GM18520 (cell line): ENCODE data around the gene RASSF5.
"Not testable (repeated sequence)": the region's sequence is repeated elsewhere in the genome, so short reads cannot be mapped to it uniquely, and the experiment has no call there.

ENCODE experiments used
- ATAC-seq: cut with Tn5 transposase; IDR thresholded peaks from one replicate; pipeline ENCODE4 v1.9.1; 2021; ENCODE audit not compliant: unreplicated experiment

Gene RASSF5

DNA sequence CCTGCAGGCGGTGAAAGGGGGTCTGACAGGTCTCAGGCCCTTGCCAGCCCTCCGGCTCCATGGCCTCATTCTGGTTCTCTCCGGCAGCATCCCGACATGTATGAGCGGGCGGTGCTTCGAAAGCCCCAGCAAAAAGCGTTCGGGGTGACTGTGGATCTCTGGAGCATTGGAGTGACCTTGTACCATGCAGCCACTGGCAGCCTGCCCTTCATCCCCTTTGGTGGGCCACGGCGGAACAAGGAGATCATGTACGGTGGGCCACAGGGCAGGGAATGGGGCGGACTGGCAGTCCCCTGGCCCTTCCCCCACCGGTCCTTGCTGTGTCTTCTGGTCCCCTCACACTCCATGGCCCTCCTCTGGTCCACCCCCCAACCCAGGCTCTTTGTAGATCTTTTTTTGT is 30.7 kb upstream of the RASSF5 start:
- no peak for ATAC-seq

DNA sequence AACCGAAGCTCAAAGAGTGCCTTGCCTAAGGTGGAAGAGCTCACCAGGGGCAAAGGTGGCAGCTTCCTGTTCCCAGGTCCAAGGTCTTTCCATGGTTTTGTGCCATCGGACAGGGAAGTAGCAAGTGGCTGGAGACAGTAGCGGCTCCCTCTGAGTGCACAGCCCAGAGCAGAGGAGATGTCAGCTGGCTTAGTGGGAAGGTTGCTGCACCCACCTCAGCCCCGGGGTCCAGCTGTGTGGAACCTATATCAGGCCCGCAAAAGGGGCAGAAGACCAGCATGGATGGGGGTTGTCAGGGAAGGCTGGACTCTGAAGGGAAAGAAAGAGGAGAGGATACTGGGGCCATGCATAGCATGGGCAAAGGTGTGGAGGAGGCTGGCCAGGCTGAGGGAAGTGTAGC is 30.2 kb upstream of the RASSF5 start:
- no peak for ATAC-seq

DNA sequence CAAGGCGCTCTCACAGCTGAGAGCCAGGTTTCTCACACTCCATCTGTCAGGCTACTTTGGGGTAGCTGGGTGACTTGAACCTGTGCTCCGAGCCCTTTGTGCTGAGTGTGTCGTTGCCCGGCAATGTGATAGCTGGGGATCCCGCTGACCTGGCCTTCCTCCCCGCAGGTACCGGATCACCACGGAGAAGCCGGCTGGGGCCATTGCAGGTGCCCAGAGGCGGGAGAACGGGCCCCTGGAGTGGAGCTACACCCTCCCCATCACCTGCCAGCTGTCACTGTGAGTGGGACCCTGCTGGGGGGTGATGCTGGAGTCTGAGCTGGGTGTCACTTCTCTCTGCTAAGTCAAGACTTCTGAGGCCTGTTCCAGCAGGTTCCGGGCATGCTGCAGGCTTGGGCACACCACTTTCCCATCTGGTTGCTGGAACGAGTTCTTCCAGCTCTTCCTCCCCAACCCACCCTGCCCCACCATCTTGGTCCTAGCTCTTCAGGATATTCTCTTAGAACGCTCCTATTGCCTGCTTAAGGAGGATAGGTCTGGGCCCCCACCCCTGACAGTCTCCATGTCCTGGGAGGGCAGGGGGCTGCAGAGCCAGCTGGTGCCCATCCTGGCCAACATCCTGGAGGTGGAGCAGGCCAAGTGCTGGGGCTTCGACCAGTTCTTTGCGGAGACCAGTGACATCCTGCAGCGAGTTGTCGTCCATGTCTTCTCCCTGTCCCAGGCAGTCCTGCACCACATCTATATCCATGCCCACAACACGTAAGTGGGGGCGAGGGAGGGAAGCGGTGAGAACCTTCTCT is 29.6 kb upstream of the RASSF5 start:
- no peak for ATAC-seq

DNA sequence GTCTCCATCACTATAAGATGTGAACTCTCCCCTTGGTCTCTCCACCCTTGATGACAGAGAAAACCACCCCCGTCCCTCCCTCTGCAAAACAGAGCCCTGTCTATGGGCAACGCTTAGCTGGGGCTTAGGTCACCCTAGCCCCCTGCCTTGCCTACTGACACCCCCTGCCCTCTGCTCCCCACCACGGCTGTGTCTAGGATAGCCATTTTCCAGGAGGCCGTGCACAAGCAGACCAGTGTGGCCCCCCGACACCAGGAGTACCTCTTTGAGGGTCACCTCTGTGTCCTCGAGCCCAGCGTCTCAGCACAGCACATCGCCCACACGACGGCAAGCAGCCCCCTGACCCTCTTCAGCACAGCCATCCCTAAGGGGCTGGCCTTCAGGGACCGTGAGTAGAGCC is 28.6 kb upstream of the RASSF5 start:
- no peak for ATAC-seq

DNA sequence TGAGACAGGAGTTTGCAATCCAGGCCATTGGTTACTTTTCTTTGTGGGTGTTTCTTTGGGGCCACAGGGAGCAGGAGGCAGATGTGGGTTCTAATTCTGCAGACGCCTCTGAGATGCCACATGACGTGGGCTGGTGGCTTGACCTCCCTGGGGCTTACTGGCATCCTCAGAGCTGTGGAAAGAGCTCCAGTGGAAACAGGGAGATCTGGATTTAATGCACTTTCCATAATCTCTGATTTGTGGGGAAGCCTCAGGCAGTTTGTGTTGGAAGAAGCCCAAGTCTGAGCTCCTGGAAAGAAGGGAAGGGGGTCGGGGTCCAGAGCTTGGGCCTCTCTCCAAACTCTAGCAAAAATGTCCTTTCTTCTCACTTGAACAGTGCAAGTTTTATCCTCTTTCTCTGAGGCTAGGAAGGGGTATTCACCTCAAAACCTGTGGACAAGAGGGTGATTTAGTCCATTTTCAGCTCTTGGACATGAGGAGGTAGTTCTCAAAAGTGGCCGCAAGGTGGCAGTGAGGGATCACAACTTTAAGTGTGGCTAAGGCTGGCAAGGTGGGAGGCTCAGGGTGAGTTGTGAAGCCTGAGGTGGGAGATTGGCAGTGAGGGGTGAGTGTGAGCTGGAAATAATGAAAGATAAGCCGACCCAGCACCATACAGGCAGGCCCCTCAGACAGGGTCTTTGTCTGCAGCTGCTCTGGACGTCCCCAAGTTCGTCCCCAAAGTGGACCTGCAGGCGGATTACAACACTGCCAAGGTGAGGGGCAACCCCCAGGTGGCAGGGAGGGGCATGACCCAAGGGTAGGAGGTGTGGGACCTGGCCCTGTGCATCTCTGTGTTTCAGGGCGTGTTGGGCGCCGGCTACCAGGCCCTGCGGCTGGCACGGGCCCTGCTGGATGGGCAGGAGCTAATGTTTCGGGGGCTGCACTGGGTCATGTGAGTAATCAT is 27.9 kb upstream of the RASSF5 start:
- ATAC-seq: no peak

DNA sequence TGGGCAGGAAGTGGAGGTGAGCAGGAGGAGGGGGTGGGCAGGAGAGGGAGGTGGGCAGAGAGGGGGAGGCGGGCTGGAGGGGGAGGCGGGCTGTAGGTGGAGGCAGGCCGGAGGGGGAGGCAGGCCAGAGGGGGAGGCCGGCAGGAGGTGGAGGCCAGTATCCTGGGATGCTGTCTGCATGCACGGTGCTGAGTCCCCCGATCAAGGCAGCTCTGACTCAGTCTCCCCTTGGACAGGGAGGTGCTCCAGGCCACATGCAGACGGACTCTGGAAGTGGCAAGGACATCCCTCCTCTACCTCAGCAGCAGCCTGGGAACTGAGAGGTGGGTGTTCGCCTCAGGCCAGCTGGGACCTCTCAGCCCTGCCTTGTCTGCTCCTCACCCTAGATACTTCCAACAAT is 27.1 kb upstream of the RASSF5 start:
- ATAC-seq: no peak

DNA sequence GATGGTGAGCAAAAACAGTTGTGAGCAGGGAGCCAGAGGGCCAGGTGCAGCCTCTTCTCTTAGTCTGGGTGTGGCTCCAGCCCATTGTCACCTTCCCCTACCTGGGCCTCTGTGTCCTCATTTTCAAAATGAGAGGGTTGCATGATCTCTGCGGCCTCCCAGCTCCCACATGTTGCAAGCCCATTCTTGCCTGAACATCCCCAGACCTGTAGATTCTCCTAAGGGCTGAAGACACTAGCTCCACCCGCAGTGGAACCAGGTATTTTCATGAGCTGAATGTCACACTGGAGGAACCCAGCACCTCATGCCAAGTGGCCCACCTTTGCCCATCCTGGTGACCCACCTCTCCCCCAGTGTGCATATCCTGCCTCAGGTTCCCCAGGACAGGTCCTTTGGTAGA is 24.7 kb upstream of the RASSF5 start:
- ATAC-seq: no peak

DNA sequence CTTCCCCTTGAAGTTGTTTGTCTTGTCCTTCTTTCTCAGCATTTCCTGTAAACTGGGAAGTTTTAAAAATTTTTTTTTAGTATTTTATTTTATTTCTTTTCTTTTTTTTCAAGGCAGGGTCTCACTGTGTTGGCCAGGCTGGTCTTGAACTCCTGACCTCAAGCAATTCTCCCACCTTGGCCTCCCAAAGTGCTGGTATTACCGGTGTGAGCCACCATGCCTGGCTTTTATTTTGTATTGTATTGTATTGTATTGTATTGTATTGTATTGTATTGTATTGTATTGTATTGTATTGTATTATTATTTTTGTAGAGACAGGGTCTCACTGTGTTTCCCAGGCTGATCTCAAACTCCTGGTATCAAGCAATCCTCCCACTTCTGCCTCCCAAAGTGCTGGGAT is 23.5 kb upstream of the RASSF5 start:
- ATAC-seq: not testable (repeated sequence)

DNA sequence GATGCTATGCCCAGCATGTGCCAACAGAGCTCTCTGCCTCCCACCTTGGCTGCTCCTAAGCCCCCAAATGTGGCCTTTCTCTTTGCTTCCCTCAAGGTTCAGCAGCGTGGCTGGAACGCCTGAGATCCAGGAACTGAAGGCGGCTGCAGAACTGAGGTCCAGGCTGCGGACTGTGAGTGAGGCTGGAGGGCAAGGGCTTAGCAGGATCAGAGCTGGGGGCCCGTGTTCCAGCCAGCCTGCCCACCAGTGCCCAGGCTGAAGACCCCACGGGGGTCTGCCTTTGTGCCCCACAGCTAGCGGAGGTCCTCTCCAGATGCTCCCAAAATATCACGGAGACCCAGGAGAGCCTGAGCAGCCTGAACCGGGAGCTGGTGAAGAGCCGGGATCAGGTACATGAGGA is 22.4 kb upstream of the RASSF5 start:
- ATAC-seq: no peak

DNA sequence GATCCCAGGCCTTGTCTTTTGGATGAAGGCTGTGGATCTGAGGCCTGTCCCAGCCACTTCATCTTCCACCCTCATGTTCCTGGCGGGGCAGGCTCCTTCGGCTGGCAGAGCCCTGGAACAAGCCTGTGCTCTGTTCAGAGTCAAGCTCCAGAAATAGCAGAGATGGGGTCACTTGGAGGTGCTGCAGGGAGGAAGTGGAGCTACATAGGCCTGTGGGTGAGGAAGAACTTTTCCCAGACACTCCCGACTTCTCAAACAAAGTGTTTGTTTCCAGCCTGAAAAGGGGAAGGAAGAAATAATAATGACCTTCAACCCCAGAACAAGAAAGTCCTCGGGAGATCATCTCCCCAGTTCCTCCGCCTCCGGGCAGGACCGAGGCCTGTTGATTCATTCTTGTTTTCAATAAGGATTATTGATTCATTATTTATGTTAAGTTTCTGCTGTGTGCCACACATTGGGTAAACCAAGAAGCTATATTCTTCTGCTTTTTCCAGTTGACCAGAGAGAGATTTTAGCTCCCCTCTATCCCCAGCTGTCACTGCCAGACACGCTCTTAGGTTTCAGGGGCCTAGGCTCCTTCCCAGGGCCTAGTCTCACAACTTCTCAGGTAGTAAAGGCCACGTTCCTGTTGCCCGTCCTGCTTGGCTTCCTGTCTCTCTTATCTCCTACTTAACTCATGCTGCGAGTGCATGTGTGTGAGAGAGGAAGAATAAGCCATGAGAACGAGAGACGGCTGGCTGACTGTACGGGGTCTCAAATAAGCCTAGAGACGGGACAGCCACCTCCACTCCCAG is 20.1 kb upstream of the RASSF5 start:
- ATAC-seq: no peak

DNA sequence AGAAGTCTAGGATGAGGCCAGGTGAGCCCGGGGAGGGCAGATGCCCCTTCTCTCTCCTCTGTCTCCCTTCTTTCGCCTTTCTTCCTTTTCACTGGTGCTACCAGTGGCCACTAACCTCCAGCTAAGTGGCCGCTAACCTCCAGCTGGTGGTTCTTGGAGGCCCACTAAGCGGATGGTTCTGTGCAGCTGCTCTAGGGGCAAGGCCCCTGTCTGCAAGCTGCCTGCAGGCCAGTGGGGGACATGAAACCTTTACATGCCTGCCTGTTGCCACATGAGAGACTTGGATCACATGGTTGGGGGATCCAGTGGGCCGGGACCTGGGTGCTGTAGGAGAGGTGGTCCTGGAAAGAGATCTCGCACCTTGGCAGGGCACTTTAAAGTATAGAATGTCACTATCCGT is 19.4 kb upstream of the RASSF5 start:
- no peak for ATAC-seq

DNA sequence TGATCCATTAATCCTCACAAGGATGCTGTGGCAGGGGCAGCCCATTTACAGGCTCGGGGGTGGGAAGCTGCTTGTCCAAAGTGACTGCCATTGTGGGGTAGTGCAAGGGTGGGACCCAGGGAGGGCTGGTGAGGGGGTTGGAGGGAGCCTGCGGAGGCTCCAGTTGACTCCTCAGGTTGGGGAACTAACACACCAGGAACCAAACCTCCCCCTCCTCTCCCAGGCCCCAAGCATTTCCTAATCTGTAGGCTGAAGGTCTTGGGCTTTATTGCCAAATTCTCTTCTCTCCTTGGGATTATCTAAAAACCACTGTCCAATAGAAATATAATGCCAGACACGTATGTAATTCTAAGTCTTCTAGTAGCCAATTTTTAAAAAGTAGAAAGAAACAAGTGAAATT is 18.9 kb upstream of the RASSF5 start:
- ATAC-seq: no peak

DNA sequence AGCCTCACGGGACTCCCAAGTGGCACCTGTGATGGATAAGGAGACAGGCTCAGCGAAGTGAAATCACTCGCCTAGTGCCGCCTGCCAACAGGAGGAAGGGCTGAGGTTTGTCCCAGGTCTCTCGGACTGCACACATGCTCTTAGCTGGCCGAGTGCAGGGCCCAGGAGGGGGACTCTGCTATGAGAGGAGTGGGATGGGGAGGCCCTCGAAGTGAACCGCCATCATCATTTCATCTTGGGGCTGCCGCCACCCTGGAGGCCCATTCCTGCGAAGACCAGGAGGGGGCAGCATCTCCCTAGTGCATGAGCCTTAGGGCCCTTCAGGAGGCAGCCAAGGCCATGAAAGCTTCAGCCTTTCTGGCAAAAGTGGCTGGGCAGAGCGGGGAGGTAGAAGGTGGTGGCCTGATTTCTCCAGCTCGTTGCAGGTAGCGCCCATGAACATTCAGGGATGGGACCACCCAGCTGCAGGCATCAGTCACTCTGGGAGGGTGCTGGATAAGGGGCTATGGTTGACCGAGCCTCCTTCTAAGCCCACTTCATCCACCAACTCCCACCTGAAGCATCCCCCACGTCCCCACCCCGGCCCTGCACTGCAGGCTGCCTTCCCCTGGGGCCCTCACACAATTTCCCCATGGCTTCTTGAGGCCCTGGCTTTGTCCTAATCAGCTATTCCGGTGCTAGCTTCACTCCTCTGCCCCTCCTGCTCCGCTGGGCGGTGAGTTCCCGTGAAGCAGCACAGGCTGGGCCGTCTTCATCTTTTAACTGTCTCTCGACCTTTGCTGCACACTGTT is 17.2 kb upstream of the RASSF5 start:
- ATAC-seq: no peak

DNA sequence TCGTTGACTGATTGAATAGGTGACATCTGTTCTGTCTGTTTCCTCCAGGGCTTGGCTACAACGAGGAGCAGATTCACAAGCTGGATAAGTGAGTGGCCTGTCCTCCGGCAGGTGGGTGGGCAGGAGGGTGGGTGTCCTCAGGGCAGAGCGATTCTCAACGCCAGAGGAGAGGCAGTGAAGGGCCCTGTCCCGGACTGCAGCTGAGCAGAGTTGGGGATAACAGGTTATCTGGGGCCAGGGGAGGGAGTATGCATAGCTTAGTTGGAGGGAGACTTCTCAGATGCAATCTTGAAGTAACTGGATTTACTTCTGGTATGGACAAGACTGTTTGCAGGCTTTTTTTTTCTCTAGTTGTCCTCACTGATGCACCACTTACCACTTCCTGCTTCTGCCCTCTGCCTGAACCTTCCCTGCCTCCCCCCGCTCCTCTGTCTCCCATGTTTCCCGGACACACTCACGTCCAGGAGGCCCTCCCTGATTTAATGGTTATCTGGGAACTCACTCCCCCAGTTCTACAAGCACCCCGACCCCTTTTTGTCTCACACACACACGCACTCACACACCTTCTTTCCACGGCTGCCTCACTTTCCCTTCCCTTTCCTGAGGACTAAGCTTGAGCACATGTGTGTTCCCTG is 16.4 kb upstream of the RASSF5 start:
- ATAC-seq: no peak

DNA sequence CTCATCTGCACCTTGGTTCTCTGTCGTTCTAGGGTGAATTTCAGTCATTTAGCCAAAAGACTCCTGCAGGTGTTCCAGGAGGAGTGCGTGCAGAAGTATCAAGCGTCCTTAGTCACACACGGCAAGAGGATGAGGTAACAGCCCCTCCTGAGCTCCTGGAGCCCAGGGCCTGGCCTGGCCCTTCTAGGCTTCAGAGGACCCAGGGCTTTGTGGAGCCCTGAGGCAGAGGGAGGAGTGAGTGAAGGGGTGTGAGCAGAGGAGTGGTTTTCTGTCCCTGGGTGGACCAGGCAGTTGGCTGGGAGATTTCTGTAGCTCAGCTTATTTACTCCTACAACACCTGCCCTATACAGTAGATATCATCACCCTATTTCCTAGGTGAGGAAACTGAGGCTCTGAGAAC is 15.7 kb upstream of the RASSF5 start:
- no peak for ATAC-seq

DNA sequence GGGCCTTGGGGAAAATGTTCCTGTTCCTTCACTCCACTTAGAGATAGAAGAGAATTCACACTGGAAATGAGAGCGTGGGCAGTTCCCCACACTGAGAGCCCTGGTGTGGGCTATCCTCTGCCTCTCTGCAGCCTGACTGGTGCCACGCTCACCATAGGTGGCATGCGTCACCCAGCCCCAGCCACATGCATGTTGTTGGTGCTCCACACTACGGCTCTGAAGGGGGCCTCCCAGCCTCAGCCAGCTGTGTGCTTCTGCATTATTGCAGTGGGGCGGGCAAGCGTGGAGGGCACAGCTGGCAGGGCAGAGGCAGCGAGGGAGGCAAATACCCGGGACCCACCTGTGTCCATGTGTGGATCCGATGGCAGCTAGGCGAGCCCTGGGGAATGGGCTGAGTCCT is 14.7 kb upstream of the RASSF5 start:
- no peak for ATAC-seq

DNA sequence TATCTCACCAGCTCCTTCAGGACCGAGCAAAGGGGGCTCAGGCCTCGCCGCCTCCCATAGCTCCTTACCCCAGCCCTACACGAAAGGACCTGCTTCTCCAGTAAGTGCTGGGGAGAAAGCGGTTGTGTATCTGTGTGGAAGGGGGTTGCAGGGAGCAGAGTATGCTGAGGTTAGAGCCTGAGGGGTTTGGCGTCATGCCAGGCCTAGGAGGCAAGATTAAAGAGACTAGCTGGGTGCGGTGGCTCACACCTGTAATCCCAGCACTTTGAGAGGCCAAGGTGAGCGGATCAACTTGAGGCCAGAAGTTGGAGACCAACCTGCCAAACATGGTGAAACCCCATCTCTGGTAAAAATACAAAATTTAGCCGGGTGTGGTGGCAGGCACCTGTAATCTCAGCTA is 14.1 kb upstream of the RASSF5 start:
- ATAC-seq: no peak

DNA sequence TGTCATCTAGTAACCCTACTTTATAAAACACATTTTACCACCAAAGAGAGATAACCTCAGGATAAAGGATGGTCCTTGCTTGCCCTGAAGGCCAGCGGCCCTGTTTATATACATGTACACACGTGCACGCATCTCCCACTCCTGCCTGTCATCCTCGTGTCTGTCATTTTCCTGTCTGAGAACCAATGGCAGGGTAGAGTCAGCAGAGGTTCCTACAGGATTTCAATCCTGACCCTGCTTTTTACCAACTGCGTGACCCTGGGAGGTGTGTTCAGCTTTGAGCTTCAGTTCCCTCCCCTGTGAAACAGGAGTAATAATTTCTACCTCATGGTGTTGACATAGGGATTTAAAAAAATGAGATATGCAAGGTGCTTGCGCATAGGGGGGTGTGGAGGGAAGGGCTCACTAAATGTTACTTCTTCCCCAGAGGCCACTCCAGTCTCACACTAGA is 12.3 kb upstream of the RASSF5 start:
- ATAC-seq: no peak

DNA sequence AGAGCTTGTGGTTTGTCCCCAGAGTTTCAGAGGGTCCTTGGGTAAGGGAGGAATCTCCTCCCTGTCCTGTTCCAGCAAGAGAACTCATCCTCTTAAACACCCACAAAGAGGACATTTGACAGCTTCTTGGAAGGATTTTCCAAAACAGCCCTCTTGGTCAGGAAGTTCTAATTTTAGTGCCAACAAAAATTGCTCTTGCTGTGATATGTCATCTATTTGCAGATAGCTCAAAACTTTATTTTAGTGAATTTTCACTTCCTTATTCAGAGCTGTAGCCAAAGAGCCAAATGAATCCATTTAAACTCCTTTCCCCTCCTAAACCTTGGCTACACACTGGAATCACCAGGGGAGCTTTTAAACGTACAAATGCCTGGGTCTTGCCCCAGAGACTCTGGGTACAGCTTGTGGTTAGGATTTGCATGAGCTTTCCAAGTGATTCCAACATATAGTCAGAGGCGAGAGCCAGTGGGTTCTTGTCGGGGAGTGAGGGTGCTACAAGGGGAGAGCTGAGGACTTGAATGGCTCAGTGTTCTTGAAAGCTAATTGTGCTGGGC is 11.8 kb upstream of the RASSF5 start:
- peak; percentile 9 for ATAC-seq
